Mucosa of descending colon (tissue), 3 donors: ENCODE measurements around the gene NCOA6. TPM values are rescaled to one million over a fixed set of nuclear protein-coding genes. Genes with fewer than 3 reads are reported as not detected.
A peak's percentile ranks its signal among the peaks of the same experiment; 100 is the strongest.

ENCODE experiments used
- ATAC-seq: fragments of 200-7000 bp; cut with Tn5 transposase; one replicate; pipeline ENCODE4 v1.9.1; 2020; ENCODE audit warnings: mild to moderate bottlenecking, moderate library complexity
- DNase-seq, 3 donors: peaks; one replicate each; pipeline ENCODE4 v3.0.0-alpha.2; 2020
- H3K36me3 ChIP-seq: fragments of 200-600 bp; one replicate; pipeline ENCODE4 v1.8.0; 2021; ENCODE audit warnings: low read depth, mild to moderate bottlenecking
- H3K4me1 ChIP-seq: fragments of 200-600 bp; one replicate; pipeline ENCODE4 v1.8.0; 2021; ENCODE audit warnings: low read depth, mild to moderate bottlenecking
- H3K4me3 ChIP-seq: fragments of 200-600 bp; one replicate; pipeline ENCODE4 v1.8.0; 2021; ENCODE audit warnings: mild to moderate bottlenecking
- H3K9me3 ChIP-seq: fragments of 200-600 bp; one replicate; pipeline ENCODE4 v1.8.0; 2021; ENCODE audit warnings: mild to moderate bottlenecking
- CTCF ChIP-seq: fragments of 200-600 bp; IDR thresholded peaks from one replicate; pipeline ENCODE4 v1.8.0; 2022; ENCODE audit warnings: antibody characterized with exemption, mild to moderate bottlenecking
- intact Hi-C, 2 donors: fragments of 100-400 bp; cut with DNase I in 1 of 2; cut with micrococcal nuclease in 1 of 2; formaldehyde crosslinking; loops; one replicate each; pipeline versions ENCODE4 v1.11.0 to v1.11.1; 2022; cut with DNase I, micrococcal nuclease
- total RNA-seq, 3 donors: library from RNA; stranded (reverse); fragmentation: NEBNext Ultra II Directional in 2 of 3; extraction: Animal tissue kit (Norgen Biotek cat#: 25700) in 2 of 3; gene quantifications; one replicate each; pipeline versions ENCODE4 v1.2.1 to v1.2.4, GENCODE V29; 2021 to 2023
- donor health status: DM: no; HTN: no; CAD: no; lungs with moderate emphysema.
- donor health status: DM: no; HTN: no; CAD: no.
- donor health status: DM: no; HTN: yes; CAD: no.

Gene NCOA6
- total RNA-seq, 3 donors from 2014 or later = 37.8 to 47.5 (median 44.3) TPM

DNA sequence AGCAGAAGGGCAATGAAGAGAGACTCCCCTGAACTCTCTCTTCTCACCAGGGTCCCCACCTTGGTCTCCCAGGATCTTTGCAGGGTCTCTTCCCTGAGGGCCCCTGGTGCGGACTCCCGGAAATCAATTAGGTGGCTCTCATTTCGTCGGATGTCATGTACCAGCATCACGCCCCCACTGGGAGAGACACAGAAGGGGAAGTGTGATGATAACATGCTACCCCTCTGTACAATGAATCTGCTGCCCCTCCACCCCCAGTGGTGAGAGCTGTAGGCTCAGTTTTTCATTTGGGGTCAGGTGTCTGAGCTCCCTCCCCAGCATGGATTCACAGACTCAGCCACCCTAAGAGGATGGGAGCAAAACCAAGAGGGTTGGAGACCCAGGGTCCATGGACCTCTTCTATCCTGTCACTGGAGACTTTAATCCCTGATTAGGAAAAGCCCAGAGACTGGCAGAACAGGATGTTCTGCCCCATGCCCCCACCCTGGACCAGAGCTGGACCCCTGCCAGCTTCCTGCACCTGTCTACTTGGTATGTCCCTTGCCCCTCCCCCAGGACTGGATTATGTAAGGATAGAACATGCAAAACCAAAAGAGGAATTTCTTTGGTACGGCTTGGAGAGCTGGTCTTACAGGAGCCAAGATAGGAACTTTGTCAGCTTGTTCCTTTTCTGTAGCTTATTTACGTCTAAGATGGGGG is 36.1 kb upstream of the NCOA6 start:
- peak; percentile 81 to 84 (median 81) for DNase-seq
- peak; percentile 92 for ATAC-seq
- intact Hi-C loops = no loop called here
- no peaks in the 10 kb centered on the region for H3K9me3 ChIP-seq
- no peaks in the 10 kb centered on the region for H3K4me1 ChIP-seq
- no peak overlapping the region for H3K4me3 ChIP-seq
- no peak for TF ChIP-seq CTCF
- H3K36me3 ChIP-seq = no peaks in the 10 kb centered on the region

DNA sequence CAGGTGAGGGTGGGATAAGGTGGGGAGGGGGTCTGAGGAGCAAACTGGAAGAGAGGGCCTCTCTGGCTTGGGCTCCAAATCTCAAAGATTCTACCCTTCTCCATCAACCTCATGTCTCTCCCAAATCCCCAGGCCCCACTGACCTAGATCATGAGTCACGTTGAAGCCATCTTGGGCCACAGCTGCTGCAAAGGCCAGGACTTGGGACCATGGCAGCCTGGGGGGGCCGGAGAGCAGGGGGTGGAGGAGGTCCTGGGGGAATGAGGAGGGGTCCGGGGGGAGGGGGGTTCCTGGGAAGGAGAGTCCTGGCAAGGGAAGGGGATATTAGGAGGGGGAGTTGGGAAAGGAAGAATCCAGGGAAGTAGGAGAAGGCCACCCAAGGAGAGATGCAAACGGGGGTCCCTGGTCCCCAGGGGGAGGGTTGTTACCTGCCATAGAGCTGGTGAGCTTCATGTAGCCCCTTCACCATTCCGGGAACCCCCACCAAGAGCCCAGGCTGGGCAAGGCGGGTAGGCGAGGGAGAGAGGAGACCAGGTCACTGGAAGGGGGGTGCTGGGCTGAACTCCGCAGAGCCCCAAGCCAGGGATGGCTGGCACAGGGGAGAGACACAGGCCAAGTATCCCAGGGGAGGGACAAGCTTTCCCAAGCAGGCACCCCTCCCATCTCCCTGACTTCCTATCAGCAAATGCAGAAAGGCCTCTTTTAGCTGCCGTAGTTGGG is 34.5 kb upstream of the NCOA6 start:
- intact Hi-C loops = no loop called here
- DNase-seq (no peak), ATAC-seq (no peak)
- no peaks in the 10 kb centered on the region for H3K36me3 ChIP-seq
- no peaks in the 10 kb centered on the region for H3K4me1 ChIP-seq
- H3K4me3 ChIP-seq = no peak overlapping the region
- TF ChIP-seq CTCF = no peak
- H3K9me3 ChIP-seq = no peaks in the 10 kb centered on the region

DNA sequence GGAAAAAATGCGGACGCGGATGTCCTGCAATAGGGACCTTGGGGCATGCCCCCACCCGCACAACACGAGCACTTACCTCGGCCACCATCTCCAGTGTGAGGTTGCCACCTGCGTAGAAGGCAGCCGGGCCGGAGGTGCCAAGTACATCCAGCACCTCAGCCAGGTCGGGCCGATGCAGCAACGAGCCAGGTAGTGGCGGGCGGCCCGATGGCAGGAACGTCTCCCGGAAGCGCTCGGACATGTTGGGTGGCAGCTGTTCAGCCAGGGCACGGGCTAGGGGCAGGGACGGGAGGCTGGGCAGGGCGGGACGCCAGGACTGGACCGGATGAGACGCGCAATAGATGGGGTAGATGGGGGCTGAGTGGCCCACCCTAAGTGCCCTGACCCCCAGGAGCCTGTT is 33.9 kb upstream of the NCOA6 start:
- no peak for ATAC-seq
- H3K4me3 ChIP-seq = no peak overlapping the region
- no peak for DNase-seq
- H3K36me3 ChIP-seq = no peaks in the 10 kb centered on the region
- no peaks in the 10 kb centered on the region for H3K4me1 ChIP-seq
- intact Hi-C loops = no loop called here
- no peaks in the 10 kb centered on the region for H3K9me3 ChIP-seq
- no peak for TF ChIP-seq CTCF

GRCh38 chr20:34852298-34852697 is 26.8 kb upstream of the NCOA6 start:
- Histone ChIP-seq H3K9me3 (no peaks in the 10 kb centered on the region), H3K4me1 (no peaks in the 10 kb centered on the region), H3K36me3 (no peaks in the 10 kb centered on the region), H3K4me3 (no peak overlapping the region)
- TF ChIP-seq CTCF = no peak
- intact Hi-C loops = no loop called here
- no peak for ATAC-seq
- no peak for DNase-seq

DNA sequence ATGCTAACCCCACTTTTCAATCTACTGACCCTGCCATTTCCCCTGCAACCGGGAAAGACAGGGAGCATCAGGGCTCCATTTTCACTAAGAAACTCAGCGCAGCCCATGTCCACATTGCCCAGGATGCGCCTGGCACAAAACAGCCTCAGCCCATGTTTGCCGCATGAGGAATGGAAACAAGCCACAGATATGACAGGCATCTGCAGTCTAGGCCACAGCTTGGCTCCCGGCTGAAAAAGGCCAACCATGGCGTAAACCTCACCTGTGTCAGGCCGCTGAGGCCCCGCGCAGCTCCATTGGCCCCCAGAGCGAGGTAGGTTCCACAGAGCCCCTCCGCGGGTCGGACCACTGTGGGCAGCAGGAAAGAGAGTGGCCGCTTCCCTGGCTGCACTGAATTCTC is 25.5 kb upstream of the NCOA6 start:
- H3K9me3 ChIP-seq = no peaks in the 10 kb centered on the region
- H3K4me3 ChIP-seq = no peak overlapping the region
- H3K36me3 ChIP-seq = no peaks in the 10 kb centered on the region
- TF ChIP-seq CTCF = no peak
- no peak for DNase-seq
- ATAC-seq = no peak
- intact Hi-C loops = no loop called here
- no peaks in the 10 kb centered on the region for H3K4me1 ChIP-seq
